Islet of Langerhans (tissue), 1 donor: Measurements from ENCODE around the gene KCNJ11.
"Not testable (repeated sequence)": the region's sequence is repeated elsewhere in the genome, so short reads cannot be mapped to it uniquely, and the experiment has no call there.

Experiments
- FAIRE-seq: peaks from one replicate; lab custom pipeline; 2011; peaks lifted over from hg19 to GRCh38; lab: Jason Lieb, UNC

KCNJ11 gene

GRCh38 chr11:17388609-17389210 is at the start of gene KCNJ11:
TSS of gene KCNJ11 (minus strand) at chr11:17388659. CDS start at chr11:17388091, 568 bp downstream.
- no peak for FAIRE-seq

DNA sequence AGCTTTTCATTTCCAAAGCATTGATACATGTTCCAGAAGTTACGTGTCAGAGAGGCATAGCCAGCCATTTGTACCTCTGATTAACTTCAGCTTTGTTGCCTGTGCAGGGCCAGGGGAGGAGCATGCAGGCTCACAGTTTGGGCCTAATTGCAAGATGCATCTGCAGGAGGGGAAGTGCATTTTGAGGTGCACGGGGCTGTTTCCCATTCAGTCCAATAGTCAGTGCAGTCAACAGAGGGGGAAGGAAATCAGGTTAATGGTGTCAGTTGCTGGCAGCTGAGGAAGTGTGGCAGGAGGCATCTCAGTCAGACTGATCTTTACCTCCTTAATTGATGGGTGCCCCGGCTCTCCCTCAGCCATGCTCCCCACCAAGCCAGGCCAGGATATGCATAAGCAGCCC is 48.9 kb upstream of the KCNJ11 start:
- FAIRE-seq = no peak

- FAIRE-seq = no peak
These were observed 45.6 kb upstream of the KCNJ11 start for GRCh38 chr11:17434108-17434507.

DNA sequence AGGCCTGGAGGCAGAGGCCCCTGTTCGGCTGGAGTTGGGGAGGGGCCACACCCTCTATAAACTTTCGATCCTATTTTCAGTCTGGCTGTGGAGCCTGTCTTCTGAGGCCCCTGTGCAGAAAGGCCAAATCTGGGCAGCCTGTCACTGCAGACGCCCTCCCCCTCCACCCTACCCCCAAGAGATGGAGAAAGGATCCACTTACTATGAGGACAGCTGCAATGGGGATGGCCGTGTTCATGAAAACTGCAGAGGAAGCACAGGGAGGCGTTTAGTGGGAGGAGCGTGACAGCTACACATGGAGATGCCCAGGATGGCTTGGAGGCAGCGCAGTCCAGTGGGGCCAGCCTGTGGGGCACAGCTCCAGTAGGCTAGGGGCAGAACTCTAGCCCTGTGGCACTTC is 43.5 kb upstream of the KCNJ11 start:
- FAIRE-seq = no peak

DNA sequence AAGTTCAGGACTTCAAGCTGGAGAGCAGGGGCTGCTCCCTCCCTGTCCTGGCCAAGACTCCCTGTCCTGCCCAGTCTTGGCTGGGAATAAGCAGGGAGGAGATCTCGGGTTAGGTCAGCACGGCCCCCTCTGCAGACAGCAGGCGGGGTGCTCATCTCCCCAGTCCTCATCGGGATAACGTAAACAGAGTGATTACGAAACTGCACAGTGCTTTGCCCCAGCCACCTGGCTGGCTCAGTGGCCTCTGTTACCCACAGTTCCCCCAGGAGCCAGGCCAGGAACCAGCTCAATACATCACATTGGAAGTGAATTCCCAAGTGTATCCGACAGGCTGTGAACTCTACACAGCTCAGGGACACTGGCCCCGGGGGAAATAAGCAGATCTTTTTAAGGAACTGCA is 42.7 kb upstream of the KCNJ11 start:
- FAIRE-seq = no peak

DNA sequence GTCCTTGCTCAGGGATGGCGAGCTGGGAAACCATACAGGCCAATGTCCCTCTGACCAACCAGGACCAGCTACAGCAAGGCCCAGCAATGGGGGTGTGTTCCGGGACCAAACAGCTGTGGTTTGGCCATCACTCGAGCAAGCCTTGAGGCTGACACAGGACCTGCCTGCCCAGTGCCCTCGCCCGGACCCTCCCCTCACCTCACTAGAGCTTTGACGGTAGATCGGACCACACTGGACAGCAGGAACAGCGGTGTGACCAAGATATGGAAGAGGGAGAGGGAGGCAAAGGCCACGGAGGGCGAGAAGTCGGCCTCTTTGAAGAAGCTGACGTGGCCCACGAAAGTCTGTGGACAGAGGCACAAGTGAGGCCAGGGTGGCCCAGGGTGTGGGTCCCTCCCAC is 42.2 kb upstream of the KCNJ11 start:
- no peak for FAIRE-seq

- FAIRE-seq = no peak
These were observed 40.5 kb upstream of the KCNJ11 start for GRCh38 chr11:17428925-17429324.

GRCh38 chr11:17428261-17428660 is 39.8 kb upstream of the KCNJ11 start:
- FAIRE-seq = no peak

DNA sequence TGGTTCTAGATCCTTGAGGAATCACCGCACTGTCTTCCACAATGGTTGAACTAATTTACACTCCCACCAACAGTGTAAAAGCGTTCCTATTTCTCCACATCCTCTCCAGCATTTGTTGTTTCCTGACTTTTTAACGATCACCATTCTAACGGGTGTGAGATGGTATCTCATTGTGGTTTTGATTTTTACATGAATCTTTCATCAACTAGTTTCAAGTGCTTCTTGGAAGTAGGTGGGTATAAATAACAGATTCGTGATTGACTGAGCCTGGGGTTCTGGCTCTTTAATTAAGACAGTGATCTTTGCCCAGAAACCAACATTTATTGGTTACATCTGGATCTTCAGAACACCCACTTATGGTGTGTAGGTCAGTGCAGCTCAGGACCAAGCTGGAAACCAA is 37.8 kb upstream of the KCNJ11 start:
- FAIRE-seq = not testable (repeated sequence)

DNA sequence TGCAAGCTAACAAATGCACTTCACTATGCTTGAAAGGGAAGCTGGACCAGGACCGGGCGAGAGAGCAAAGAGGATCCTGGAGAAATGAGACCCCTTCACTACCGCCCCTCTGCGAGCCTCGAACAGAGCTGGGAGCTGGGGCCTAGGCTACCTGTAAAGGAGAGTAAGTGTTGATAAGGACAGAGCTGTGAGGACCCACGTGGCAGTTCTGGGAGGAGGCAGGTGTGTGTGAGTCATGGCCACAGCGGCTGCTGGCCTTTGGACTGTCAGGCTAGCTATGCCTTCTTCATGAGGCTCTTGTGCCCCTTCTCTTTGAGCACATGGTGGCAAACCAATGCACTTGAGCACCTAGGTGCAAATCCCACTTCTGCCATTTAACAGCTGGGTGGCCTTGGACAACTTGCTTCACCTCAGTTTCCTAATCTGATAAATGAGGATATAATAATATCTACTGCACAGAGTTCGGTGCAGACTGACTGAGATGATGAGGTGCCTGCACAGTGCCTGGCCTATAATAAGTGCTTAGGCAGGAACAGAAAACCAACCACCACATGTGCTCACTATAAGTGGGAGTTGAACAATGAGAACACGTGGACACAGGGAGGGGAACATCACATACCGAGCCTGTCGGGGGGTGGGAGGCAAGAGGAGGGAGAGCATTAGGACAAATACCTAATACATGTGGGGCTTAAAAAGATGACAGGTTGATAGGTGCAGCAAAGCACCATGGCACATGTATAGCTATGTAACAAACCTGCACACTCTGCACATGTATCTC is 35.3 kb upstream of the KCNJ11 start:
- FAIRE-seq = no peak

DNA sequence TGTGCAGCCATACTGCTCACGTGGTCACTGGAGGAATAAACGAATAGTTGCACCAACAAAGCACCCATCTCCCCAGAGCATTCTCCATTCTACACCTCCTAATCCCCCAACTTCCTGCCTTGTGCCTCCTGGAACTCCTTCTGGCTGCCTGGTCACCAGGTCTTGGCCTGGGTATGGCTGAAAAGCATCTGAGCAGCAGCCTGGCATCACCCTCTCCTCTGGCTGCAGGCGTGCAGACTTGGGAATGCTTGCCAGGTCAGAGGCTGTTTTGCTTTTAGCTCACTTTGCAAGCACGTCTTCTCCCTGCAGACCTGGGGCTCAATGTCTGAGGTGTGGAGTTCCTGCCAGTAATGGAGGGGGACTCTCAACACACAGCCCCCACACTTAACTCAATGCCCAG is 33.3 kb upstream of the KCNJ11 start:
- FAIRE-seq = no peak

DNA sequence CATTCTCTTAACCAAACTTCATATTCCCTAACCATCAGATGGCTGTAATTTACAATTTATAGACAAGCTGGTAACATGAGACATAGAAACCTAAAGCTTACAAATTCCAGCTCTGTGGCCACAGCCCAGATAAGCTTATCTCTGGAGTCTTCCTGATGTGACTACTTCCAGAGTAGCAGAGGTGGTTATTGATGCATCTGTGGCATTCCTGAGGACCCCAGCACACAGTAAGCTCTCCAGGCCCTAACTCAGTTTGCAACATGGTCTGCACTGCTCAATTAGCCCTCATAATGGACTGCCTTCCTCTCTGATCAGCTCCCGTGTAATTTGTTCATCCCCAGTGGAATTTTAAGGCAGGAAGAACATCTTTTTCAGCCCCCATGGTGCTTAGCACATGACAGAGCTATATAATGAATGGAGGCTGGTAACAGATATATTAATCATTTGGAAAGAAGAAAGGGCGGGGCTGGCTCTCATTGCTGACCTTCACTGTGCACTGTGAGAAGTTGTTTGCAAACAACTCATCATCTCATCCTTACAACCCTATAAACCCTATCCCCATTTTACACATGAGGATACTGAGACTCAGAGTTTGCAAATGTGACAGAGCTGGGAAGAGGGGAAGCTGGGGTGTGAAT is 30.1 kb upstream of the KCNJ11 start:
- no peak for FAIRE-seq

DNA sequence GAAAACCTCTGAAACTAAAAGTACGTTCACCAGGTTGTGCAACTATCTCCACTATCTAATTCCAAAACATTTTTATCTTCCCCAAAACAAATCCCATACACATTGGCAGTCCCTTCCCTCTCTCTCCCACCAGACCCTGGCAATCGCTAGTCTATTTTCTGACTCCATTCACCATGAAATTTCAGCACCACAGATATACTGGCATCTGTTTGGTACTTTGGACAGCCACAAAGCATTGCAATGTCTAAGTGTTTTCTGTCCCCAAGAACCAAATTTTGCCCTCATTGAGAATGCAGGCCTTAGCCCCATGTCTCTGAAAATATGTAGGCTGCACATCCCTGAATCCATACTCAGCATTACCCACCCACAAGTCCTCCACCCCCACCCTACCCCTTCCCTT is 28.0 kb upstream of the KCNJ11 start:
- no peak for FAIRE-seq

- no peak for FAIRE-seq
These were observed 27.2 kb upstream of the KCNJ11 start for GRCh38 chr11:17415523-17416104.

DNA sequence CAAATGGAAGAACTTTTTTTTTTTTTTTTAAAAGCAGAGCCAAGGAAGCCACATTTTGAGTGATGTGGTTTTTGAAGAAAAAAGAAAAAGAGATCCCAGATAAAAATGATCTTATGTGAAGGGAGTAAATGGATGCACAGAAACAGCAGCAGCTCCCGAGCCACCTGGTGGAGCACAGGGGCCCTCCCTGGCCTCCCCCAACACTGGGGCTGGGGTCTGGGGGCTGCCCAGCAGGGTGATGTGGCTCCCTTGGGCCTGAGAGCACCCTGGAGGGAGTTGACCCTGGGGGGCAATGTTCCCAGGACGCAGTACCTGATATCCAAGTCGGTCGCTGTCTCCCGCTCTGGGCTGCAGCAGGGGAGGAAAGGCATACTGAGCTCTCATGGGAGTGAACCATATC is 26.5 kb upstream of the KCNJ11 start:
- no peak for FAIRE-seq

DNA sequence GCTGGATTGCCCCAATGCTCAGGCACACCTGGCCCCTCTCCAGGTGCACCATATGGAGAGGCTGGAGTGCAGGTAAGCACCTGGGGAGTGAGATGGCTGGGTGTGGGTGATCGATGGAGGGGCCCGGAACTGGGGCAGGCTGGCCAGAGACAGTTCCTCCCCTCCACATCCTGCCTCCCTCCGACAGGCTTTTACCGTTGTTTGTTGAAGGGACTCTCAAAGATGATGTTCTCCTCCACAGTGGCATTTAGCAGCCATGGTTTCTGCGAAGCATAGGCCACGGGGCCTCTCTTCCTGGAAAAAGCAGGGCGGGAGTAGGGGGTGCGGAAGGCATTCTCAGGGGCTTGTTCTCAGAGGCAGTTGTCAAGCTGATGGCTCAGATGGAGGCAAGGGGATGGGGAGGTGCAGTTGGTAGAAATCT is 25.9 kb upstream of the KCNJ11 start:
- FAIRE-seq = no peak

GRCh38 chr11:17413414-17414316 is 25.2 kb upstream of the KCNJ11 start:
- FAIRE-seq = peak; percentile 100

- no peak for FAIRE-seq
These were observed 24.2 kb upstream of the KCNJ11 start for GRCh38 chr11:17412488-17413180.

DNA sequence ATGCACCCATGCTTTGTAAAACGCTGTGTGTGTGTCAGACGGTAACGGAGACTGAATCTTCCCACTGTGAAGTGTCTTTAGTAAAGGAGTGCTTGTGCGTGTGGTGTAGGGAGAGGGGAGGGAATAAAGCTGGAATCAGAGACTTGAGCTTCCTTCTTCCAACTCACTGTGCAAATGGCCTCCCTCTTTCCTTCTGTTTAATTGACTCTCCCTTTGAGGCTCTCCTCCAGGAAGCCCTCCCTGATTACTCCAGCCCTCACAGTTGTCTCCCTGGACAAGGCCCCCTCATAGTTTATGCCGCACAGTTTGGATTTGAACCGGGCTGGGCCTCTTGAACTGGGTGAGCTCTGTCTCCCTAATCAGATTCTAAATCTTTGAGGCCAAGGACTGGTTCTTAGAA is 23.0 kb upstream of the KCNJ11 start:
- FAIRE-seq = no peak

GRCh38 chr11:17410606-17411379 is 22.3 kb upstream of the KCNJ11 start:
- no peak for FAIRE-seq

GRCh38 chr11:17408641-17409040 is 20.2 kb upstream of the KCNJ11 start:
- FAIRE-seq = no peak
